Measurements from ENCODE around the gene KRTAP10-6. TPM values are rescaled to one million over a fixed set of nuclear protein-coding genes. Genes with fewer than 3 reads are reported as not detected.

The KRTAP10-6 gene
- total and polyA plus RNA-seq, 2 of the 8 experiments (the other 6 are each of a cell fraction or from before 2014, with no cell fraction given) = 0.12 TPM; not detected in 1

- H2BK12ac ChIP-seq (ENCODE audit: low read depth, low read length) = no peak overlapping the region
- no peaks in the 10 kb centered on the region for H3K79me1 ChIP-seq (ENCODE audit: low read depth, low read length)
- 0 out of 2 replicates have a peak overlapping the region, but pooled peaks have one; percentile 5 for H2BK15ac ChIP-seq (ENCODE audit: low read length)
- H3K4ac ChIP-seq (replicated peaks; ENCODE audit: insufficient read length, low read depth, low read length) = no peak overlapping the region
- no peak overlapping the region for H3K56ac ChIP-seq (replicated peaks; ENCODE audit: insufficient read length, low read depth, low read length)
- H3K27ac ChIP-seq (ENCODE audit: low read depth, low read length) = no peak overlapping the region; the same call in 1 of the 2 replicates
- ChIA-PET POLR2A (ENCODE audit: partially characterized antibody) (interaction anchor here (0.9 kb wide), 1 partner anchor 122 kb away, joined by 4 read pairs; no protein-coding TSS in a partner anchor), CTCF (ENCODE audit: partially characterized antibody) (interaction anchor here (0.9 to 1.7 kb wide), 3 partner anchors 20 to 221 kb away, joined by 3 to 4 read pairs (median 3); no protein-coding TSS in a partner anchor)
- DNase-seq (ENCODE audit: low read depth in 1 of 2, low spot score in 2 of 2) (peak in 1 of 2 experiments; percentile 35), FAIRE-seq (no peak)
- H3K27me3 ChIP-seq (replicated peaks in 1 of 4; ENCODE audit: control insufficient read depth in 3 of 4, extremely low read depth in 1 of 4, insufficient read depth in 3 of 4, low read length in 3 of 4) = no peaks in the 10 kb centered on the region; a peak in 1 of 7 replicates
- no peak overlapping the region for H3K4me3 ChIP-seq (ENCODE audit: extremely low read depth in 1 of 4, insufficient read depth in 2 of 4, low read depth in 3 of 4, low read length in 4 of 4)
- no peaks in the 10 kb centered on the region; the same call in 1 of the 2 replicates for H3K23me2 ChIP-seq (ENCODE audit: low read depth, low read length)
- no peaks in the 10 kb centered on the region for H3K79me2 ChIP-seq (ENCODE audit: control insufficient read depth in 1 of 2, insufficient read depth in 2 of 2, low read length in 2 of 2)
- no peak overlapping the region for H4K5ac ChIP-seq (ENCODE audit: insufficient read length, low read depth, low read length)
- no peaks in the 10 kb centered on the region for H4K20me1 ChIP-seq (replicated peaks in 1 of 2; ENCODE audit: control insufficient read depth in 1 of 2, insufficient read depth in 2 of 2, low read length in 2 of 2)
- H3K4me1 ChIP-seq (replicated peaks in 1 of 4; ENCODE audit: control insufficient read depth in 3 of 4, insufficient read depth in 4 of 4, low read length in 3 of 4) = peaks cover 0 to 11% (median 0%) of the 10 kb centered on the region in 4 experiments; a peak in 1 of 7 replicates
- no peak overlapping the region for H2BK5ac ChIP-seq (ENCODE audit: low read depth, low read length)
- H4K91ac ChIP-seq (replicated peaks; ENCODE audit: insufficient read length, low read length) = no peak overlapping the region
- H2BK20ac ChIP-seq (ENCODE audit: low read length) = no peak overlapping the region
- peaks cover 13% of the 10 kb centered on the region in 2 experiments; a peak in 3 of 4 replicates for H3K9me3 ChIP-seq (ENCODE audit: insufficient read depth in 2 of 2, low read depth in 1 of 2, low read length in 1 of 2)
- 88% methylated on average over 15 of the region's 15 CpGs; no CpG with 5 or more reads in 1 of the 2 experiments for WGBS, 2 experiments (ENCODE audit: extremely low coverage in 1 of 2, insufficient coverage in 1 of 2, insufficient read length in 1 of 2, insufficient replicate concordance in 2 of 2, low coverage in 1 of 2, low lambda C conversion rate in 2 of 2, missing lambda C conversion rate in 1 of 2)
- H3K4me2 ChIP-seq (ENCODE audit: insufficient read depth in 1 of 2, low read depth in 2 of 2, low read length in 2 of 2) = no peak overlapping the region
- H2AK5ac ChIP-seq (ENCODE audit: low read depth, low read length) = no peak overlapping the region
- no peak overlapping the region for H3K18ac ChIP-seq (ENCODE audit: extremely low read depth, low read length)
- H3K14ac ChIP-seq (ENCODE audit: insufficient read length) = no peak overlapping the region
- H3K9ac ChIP-seq (replicated peaks in 1 of 4; ENCODE audit: extremely low read depth in 1 of 4, low read depth in 3 of 4, low read length in 3 of 4) = no peak overlapping the region
- H2AFZ ChIP-seq (ENCODE audit: low read length) = no peak overlapping the region
- no peaks in the 10 kb centered on the region for H3K36me3 ChIP-seq (ENCODE audit: control insufficient read depth in 2 of 4, insufficient read depth in 4 of 4, low read length in 3 of 4)
- H2BK120ac ChIP-seq (replicated peaks; ENCODE audit: low read depth, low read length) = no peak overlapping the region
- H3K23ac ChIP-seq (ENCODE audit: insufficient read length) = no peak overlapping the region
- no peak overlapping the region for H4K8ac ChIP-seq (ENCODE audit: extremely low read depth, insufficient read depth, low read length)
- TF ChIP-seq ATF2 (IDR thresholded peaks at IDR 0.05; ENCODE audit: low read length) = no peak
- TF ChIP-seq BACH1 (IDR thresholded peaks at IDR 0.05; ENCODE audit: low read length) = no peak
- TF ChIP-seq POLR2AphosphoS5 (IDR thresholded peaks at IDR 0.05; ENCODE audit: low read depth, low read length) = no peak
- no peak for TF ChIP-seq YY1 (IDR thresholded peaks at IDR 0.05; ENCODE audit: low read depth, low read length)
- no peak for TF ChIP-seq CREB1 (IDR thresholded peaks at IDR 0.05)
- TF ChIP-seq CTBP2 (IDR thresholded peaks at IDR 0.05; ENCODE audit: borderline replicate concordance, insufficient read depth, insufficient read length, low read length) = no peak
- no peak for TF ChIP-seq SAP30 (IDR thresholded peaks at IDR 0.05; ENCODE audit: insufficient read depth, insufficient replicate concordance, low read length)
- no peak for TF ChIP-seq RFX5 (IDR thresholded peaks at IDR 0.05; ENCODE audit: borderline replicate concordance, low read depth, low read length)
- no peak for TF ChIP-seq HDAC6 (IDR thresholded peaks at IDR 0.05; ENCODE audit: low read depth, low read length)
- TF ChIP-seq PHF8 (conservative IDR thresholded peaks at IDR 0.05; ENCODE audit: low read depth, low read length) = no peak
- no peak for TF ChIP-seq BCL11A (IDR thresholded peaks at IDR 0.05; ENCODE audit: low read depth in 2 of 2, low read length in 2 of 2)
These were observed 19.2 kb downstream of the KRTAP10-6 start for GRCh38 chr21:44572959-44573583.
